IMR-90 (cell line): ENCODE measurements around the gene RXFP3. TPM values are rescaled to one million over a fixed set of nuclear protein-coding genes. Genes with fewer than 3 reads are reported as not detected.

ENCODE experiments used
- ATAC-seq: fragments of 200-7000 bp; cut with Tn5 transposase; 2 replicates; pipeline ENCODE4 v1.9.1; 2020; ENCODE audit warnings: low read depth, mild to moderate bottlenecking, moderate library complexity
- BruUV-seq: library from RNA; stranded (reverse); fragments of 400-500 nt; replicated peaks from 2 replicates; lab custom pipeline; 2021; lab: Mats Ljungman, UMichigan
- CTCF ChIA-PET: fragments of 300-600 bp; formaldehyde crosslinking; extraction: SDS; loops from one replicate; lab custom pipeline; 2021; ENCODE audit warnings: antibody characterized with exemption; lab: Yijun Ruan, JAX
- POLR2A ChIA-PET: fragments of 300-600 bp; sonication (Branson Sonifier 250); formaldehyde crosslinking; loops from one replicate; lab custom pipeline; 2022; ENCODE audit warnings: antibody characterized with exemption; ENCODE audit not compliant: unreplicated experiment; lab: Charles Lee
- DNase-seq: peaks from one replicate; pipeline ENCODE4 v3.0.0; 2013
- H2AFZ ChIP-seq: replicated peaks from 2 replicates; pipeline ENCODE3; 2013; ENCODE audit warnings: low read length, mild to moderate bottlenecking; ENCODE audit not compliant: poor library complexity
- H2AK5ac ChIP-seq: 2 replicates; pipeline ENCODE4 v1.6.1; 2013; ENCODE audit warnings: low read depth, low read length, inconsistent platforms
- H2AK9ac ChIP-seq: replicated peaks from 2 replicates; pipeline ENCODE3; 2013; ENCODE audit warnings: mild to moderate bottlenecking, low read depth, low read length, moderate library complexity; ENCODE audit not compliant: poor library complexity
- H2BK120ac ChIP-seq: 2 replicates; pipeline ENCODE4 v1.6.1; 2013; ENCODE audit warnings: low read depth, low read length, inconsistent platforms
- H2BK15ac ChIP-seq: 3 replicates; pipeline ENCODE4 v1.6.1; 2013; ENCODE audit warnings: low read depth, low read length, inconsistent platforms
- H2BK20ac ChIP-seq: 2 replicates; pipeline ENCODE4 v1.6.1; 2013; ENCODE audit warnings: low read depth, mild to moderate bottlenecking, inconsistent platforms, low read length, moderate library complexity
- H2BK5ac ChIP-seq: 2 replicates; pipeline ENCODE4 v1.6.1; 2013; ENCODE audit warnings: mild to moderate bottlenecking, low read depth, low read length, inconsistent platforms; ENCODE audit not compliant: poor library complexity, severe bottlenecking
- H3K14ac ChIP-seq: replicated peaks from 2 replicates; pipeline ENCODE4 v1.6.1; 2013; ENCODE audit warnings: low read depth, low read length, inconsistent platforms
- H3K18ac ChIP-seq: 2 replicates; pipeline ENCODE4 v1.6.1; 2013; ENCODE audit warnings: low read depth, low read length, control low read depth
- H3K23ac ChIP-seq: 2 replicates; pipeline ENCODE4 v1.6.1; 2013; ENCODE audit warnings: low read depth, low read length, inconsistent platforms
- H3K27ac ChIP-seq: 2 replicates; pipeline ENCODE4 v1.5.1; 2013; ENCODE audit warnings: mild to moderate bottlenecking, control low read depth, low read length; ENCODE audit not compliant: insufficient read depth
- H3K27me3 ChIP-seq: 2 replicates; pipeline ENCODE4 v1.6.1; 2013; ENCODE audit warnings: low read length; ENCODE audit not compliant: control insufficient read depth, insufficient read depth
- H3K36me3 ChIP-seq: 2 replicates; pipeline ENCODE4 v1.6.1; 2013; ENCODE audit warnings: low read length, mixed read lengths; ENCODE audit not compliant: control insufficient read depth, insufficient read depth
- H3K4ac ChIP-seq: 2 replicates; pipeline ENCODE4 v1.6.1; 2013; ENCODE audit warnings: low read depth, low read length, inconsistent platforms
- H3K4me1 ChIP-seq: 2 replicates; pipeline ENCODE4 v1.6.1; 2013; ENCODE audit warnings: low read length, mixed read lengths; ENCODE audit not compliant: control insufficient read depth, insufficient read depth
- H3K4me2 ChIP-seq: 2 replicates; pipeline ENCODE4 v1.6.1; 2013; ENCODE audit warnings: low read depth, mild to moderate bottlenecking, control low read depth, low read length, moderate library complexity
- H3K4me3 ChIP-seq: 2 replicates; pipeline ENCODE4 v1.5.1; 2013; ENCODE audit warnings: low read depth, mild to moderate bottlenecking, control low read depth, low read length, moderate library complexity; ENCODE audit not compliant: insufficient read depth
- H3K56ac ChIP-seq: 2 replicates; pipeline ENCODE4 v1.6.1; 2013; ENCODE audit warnings: low read length, inconsistent platforms; ENCODE audit not compliant: insufficient read depth; ENCODE audit errors: extremely low read depth
- H3K79me1 ChIP-seq, 2 experiments: 2 replicates each; pipeline ENCODE4 v1.6.1; 2013; ENCODE audit warnings: low read length in 2 of 2, inconsistent platforms in 1 of 2, low read depth in 1 of 2
- H3K9ac ChIP-seq: 2 replicates; pipeline ENCODE4 v1.6.1; 2013; ENCODE audit warnings: low read depth, low read length, control low read depth
- H3K9me1 ChIP-seq: 2 replicates; pipeline ENCODE4 v1.6.1; 2013; ENCODE audit warnings: low read length, inconsistent platforms; ENCODE audit not compliant: insufficient read depth
- H3K9me3 ChIP-seq: 2 replicates; pipeline ENCODE4 v1.6.1; 2013; ENCODE audit warnings: low read length; ENCODE audit not compliant: control insufficient read depth, insufficient read depth
- H4K20me1 ChIP-seq: 2 replicates; pipeline ENCODE4 v1.6.1; 2013; ENCODE audit warnings: low read length, inconsistent platforms; ENCODE audit not compliant: insufficient read depth
- H4K5ac ChIP-seq: 2 replicates; pipeline ENCODE4 v1.6.1; 2013; ENCODE audit warnings: mild to moderate bottlenecking, low read depth, low read length, control low read depth
- H4K8ac ChIP-seq, 2 experiments: 2 replicates each; pipeline ENCODE4 v1.6.1; 2013; ENCODE audit warnings: low read depth in 2 of 2, low read length in 2 of 2, control low read depth in 1 of 2, inconsistent platforms in 1 of 2
- H4K91ac ChIP-seq: 2 replicates; pipeline ENCODE4 v1.6.1; 2013; ENCODE audit warnings: low read depth, low read length, inconsistent platforms; ENCODE audit not compliant: insufficient read depth
- NFE2L2 ChIP-seq: fragments of 150-350 bp; IDR thresholded peaks from 2 replicates; pipeline ENCODE4 v1.6.1; 2016; ENCODE audit warnings: low read depth, mild to moderate bottlenecking, low read length
- WGBS, 2 experiments: methylation state at CpG; one replicate each; pipeline versions ENCODE4 v1.1.5 to v1.1.7; 2013; ENCODE audit warnings: missing lambda C conversion rate in 2 of 2; ENCODE audit not compliant: insufficient read length in 1 of 2; ENCODE audit errors: extremely low coverage in 2 of 2; 5-methylcytosine and 5-hydroxymethylcytosine counted together
- dilution Hi-C: fragments of 300-500 bp; cut with HindIII; formaldehyde crosslinking; loops from one replicate; pipeline ENCODE4 v1.14.3; 2018; ENCODE audit warnings: low sequenced_read_pairs; ENCODE audit not compliant: unreplicated experiment
- in situ Hi-C: fragments of 300-500 bp; cut with MboI; formaldehyde crosslinking; loops from 3 replicates; pipeline ENCODE4 v1.14.3; 2019; ENCODE audit warnings: low sequenced_read_pairs, inconsistent platforms, mixed read lengths
- intact Hi-C: fragments of 100-400 bp; cut with micrococcal nuclease; formaldehyde crosslinking; loops from 2 replicates; pipeline ENCODE4 v1.10.0; 2022
- polyA plus RNA-seq, 3 experiments: library from polyadenylated mRNA; depleted of rRNA; stranded (reverse); fragments of >200 nt; gene quantifications; 2 replicates each; pipeline ENCODE4 v1.2.3, GENCODE V29; 2012; ENCODE audit warnings: low replicate concordance in 1 of 3
- total RNA-seq: library from RNA; depleted of rRNA; stranded (reverse); fragments of >200 nt; gene quantifications from 2 replicates; pipeline ENCODE4 v1.2.3, GENCODE V29; 2012
- TF ChIP-seq, protein P1 (sequence below): conservative IDR thresholded peaks from 2 replicates; pipeline ENCODE4 v1.5.1; 2012; ENCODE audit warnings: mild to moderate bottlenecking, low read depth, low read length, improper control_type of control experiment

RXFP3 gene
- total and polyA plus RNA-seq, 2 of the 4 experiments (the other 2 are of a cell fraction) = not detected

GRCh38 chr5:33964132-33964700 is 28.0 kb downstream of the RXFP3 start:
- no peak overlapping the region for H2AK9ac ChIP-seq
- H4K91ac ChIP-seq = no peak overlapping the region
- POLR2A ChIA-PET = interaction anchor here (0.7 kb wide), 1 partner anchor 494 kb away, joined by 3 read pairs; no protein-coding TSS in a partner anchor
- no peak overlapping the region for H3K14ac ChIP-seq
- H2BK5ac ChIP-seq = no peak overlapping the region
- no peak overlapping the region for H3K56ac ChIP-seq
- no peaks in the 10 kb centered on the region for H3K9me3 ChIP-seq
- TF ChIP-seq, protein P1, sequence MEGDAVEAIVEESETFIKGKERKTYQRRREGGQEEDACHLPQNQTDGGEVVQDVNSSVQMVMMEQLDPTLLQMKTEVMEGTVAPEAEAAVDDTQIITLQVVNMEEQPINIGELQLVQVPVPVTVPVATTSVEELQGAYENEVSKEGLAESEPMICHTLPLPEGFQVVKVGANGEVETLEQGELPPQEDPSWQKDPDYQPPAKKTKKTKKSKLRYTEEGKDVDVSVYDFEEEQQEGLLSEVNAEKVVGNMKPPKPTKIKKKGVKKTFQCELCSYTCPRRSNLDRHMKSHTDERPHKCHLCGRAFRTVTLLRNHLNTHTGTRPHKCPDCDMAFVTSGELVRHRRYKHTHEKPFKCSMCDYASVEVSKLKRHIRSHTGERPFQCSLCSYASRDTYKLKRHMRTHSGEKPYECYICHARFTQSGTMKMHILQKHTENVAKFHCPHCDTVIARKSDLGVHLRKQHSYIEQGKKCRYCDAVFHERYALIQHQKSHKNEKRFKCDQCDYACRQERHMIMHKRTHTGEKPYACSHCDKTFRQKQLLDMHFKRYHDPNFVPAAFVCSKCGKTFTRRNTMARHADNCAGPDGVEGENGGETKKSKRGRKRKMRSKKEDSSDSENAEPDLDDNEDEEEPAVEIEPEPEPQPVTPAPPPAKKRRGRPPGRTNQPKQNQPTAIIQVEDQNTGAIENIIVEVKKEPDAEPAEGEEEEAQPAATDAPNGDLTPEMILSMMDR = no peak
- TF ChIP-seq NFE2L2 = peak; percentile 28; the same call in 1 of the 2 replicates
- H3K27ac ChIP-seq = no peak overlapping the region
- no peak overlapping the region for H3K18ac ChIP-seq
- H4K8ac ChIP-seq = no peak overlapping the region
- no peak overlapping the region for H4K5ac ChIP-seq
- H2BK15ac ChIP-seq = no peak overlapping the region
- no CpG with 5 or more reads among the region's 2 CpGs for WGBS, 2 experiments
- no peak overlapping the region for H3K9ac ChIP-seq
- no peak overlapping the region for H3K4me2 ChIP-seq
- H3K27me3 ChIP-seq = peaks cover 22% of the 10 kb centered on the region
- in situ Hi-C loops = no loop called here
- H2BK20ac ChIP-seq = no peak overlapping the region
- no peak overlapping the region for H2BK120ac ChIP-seq
- H3K9me1 ChIP-seq = no peaks in the 10 kb centered on the region
- no peak overlapping the region for H2AK5ac ChIP-seq
- CTCF ChIA-PET = no interaction called here
- H4K20me1 ChIP-seq = no peaks in the 10 kb centered on the region
- dilution Hi-C loops = no loop called here
- BruUV-seq = no TSS peak
- H3K4me3 ChIP-seq = no peak overlapping the region
- DNase-seq = no peak
- H3K79me1 ChIP-seq = no peaks in the 10 kb centered on the region
- ATAC-seq = no peak
- intact Hi-C loops = no loop called here
- no peak overlapping the region for H2AFZ ChIP-seq
- no peak overlapping the region for H3K4ac ChIP-seq
- no peak overlapping the region for H3K23ac ChIP-seq
- no peaks in the 10 kb centered on the region for H3K36me3 ChIP-seq
- H3K4me1 ChIP-seq = no peaks in the 10 kb centered on the region
